ENCODE measurements around the gene WDR43. TPM values are rescaled to one million over a fixed set of nuclear protein-coding genes. Genes with fewer than 3 reads are reported as not detected.

The WDR43 gene
- total and polyA plus RNA-seq, 9 of the 15 experiments (the other 6 are each of a cell fraction or from before 2014, with no cell fraction given): 34.6 to 197 (median 105) TPM

- TF ChIP-seq SMARCE1 (IDR thresholded peaks at IDR 0.05) (no peak), POLR3G (IDR thresholded peaks at IDR 0.05; ENCODE audit: extremely low read depth, insufficient read length, insufficient replicate concordance) (no peak), KLF10 (CRISPR knock-in tag; IDR thresholded peaks at IDR 0.05) (no peak), UBTF (IDR thresholded peaks at IDR 0.05; ENCODE audit: borderline replicate concordance in 1 of 2, low read depth in 2 of 2, low read length in 2 of 2) (0 out of 4 replicates have a peak, but pooled peaks of 1 of the 2 experiments have one; percentile 58), SMARCA5 (IDR thresholded peaks at IDR 0.05) (no peak), SNIP1 (IDR thresholded peaks at IDR 0.05; ENCODE audit: low read depth) (no peak), MAFG (tag; conservative IDR thresholded peaks at IDR 0.05) (no peak), ZNF780A (CRISPR knock-in tag; IDR thresholded peaks at IDR 0.05) (no peak), ASH1L (IDR thresholded peaks at IDR 0.05; ENCODE audit: borderline replicate concordance, low read depth, partially characterized antibody) (peak; percentile 51), ZNF224 (CRISPR knock-in tag; IDR thresholded peaks at IDR 0.05) (no peak), NCOA6 (IDR thresholded peaks at IDR 0.05) (no peak), EWSR1 (IDR thresholded peaks at IDR 0.05; ENCODE audit: borderline replicate concordance, low read depth, partially characterized antibody) (no peak), IRF9 (tag; IDR thresholded peaks at IDR 0.05) (no peak), SIX5 (IDR thresholded peaks at IDR 0.05; ENCODE audit: borderline replicate concordance in 1 of 2, insufficient read depth in 1 of 2, low read depth in 1 of 2, low read length in 2 of 2) (peak; percentile 46 to 68; a peak in 3 of 4 replicates), BRD4 (IDR thresholded peaks at IDR 0.05) (no peak), PHTF2 (CRISPR knock-in tag; IDR thresholded peaks at IDR 0.05) (no peak), SRSF7 (optimal IDR thresholded peaks at IDR 0.05; ENCODE audit: low read depth, low read length) (no peak), PRDM10 (IDR thresholded peaks at IDR 0.05; ENCODE audit: partially characterized antibody) (peak; percentile 45), CAMTA2 (CRISPR knock-in tag; conservative IDR thresholded peaks at IDR 0.05) (no peak), PYGO2 (tag; IDR thresholded peaks at IDR 0.05) (no peak), ZNF175 (CRISPR knock-in tag; IDR thresholded peaks at IDR 0.05; ENCODE audit: low read depth) (0 out of 2 replicates have a peak, but pooled peaks have one; percentile 45), NFYB (IDR thresholded peaks at IDR 0.05; ENCODE audit: extremely low read depth, insufficient read length) (peak; percentile 42), ZNF134 (CRISPR knock-in tag; conservative IDR thresholded peaks at IDR 0.05) (no peak)
Observed at GRCh38 chr2:28870146-28870891, 24.1 kb upstream of the WDR43 start, which contains the start of gene TRMT61B (continued).
